Fibroblast of skin of scalp (primary cell): ENCODE data around the gene MTG2. TPM values are rescaled to one million over a fixed set of nuclear protein-coding genes. Genes with fewer than 3 reads are reported as not detected.

Experiments used
- DNase-seq: peaks from one replicate; pipeline ENCODE4 v3.0.0-alpha.2; 2013
- polyA plus RNA-seq, 2 experiments: library from polyadenylated mRNA; unstranded; fragments of 120-200 nt; gene quantifications; one replicate each; pipeline ENCODE4 v1.2.1, GENCODE V29; 2013; ENCODE audit not compliant: insufficient read length in 2 of 2

MTG2 gene
- 26.3 TPM for polyA plus RNA-seq (2013, experiment 1 of 2; ENCODE audit: insufficient read length)
- 24.0 TPM for polyA plus RNA-seq (2013, experiment 2 of 2; ENCODE audit: insufficient read length)

DNA sequence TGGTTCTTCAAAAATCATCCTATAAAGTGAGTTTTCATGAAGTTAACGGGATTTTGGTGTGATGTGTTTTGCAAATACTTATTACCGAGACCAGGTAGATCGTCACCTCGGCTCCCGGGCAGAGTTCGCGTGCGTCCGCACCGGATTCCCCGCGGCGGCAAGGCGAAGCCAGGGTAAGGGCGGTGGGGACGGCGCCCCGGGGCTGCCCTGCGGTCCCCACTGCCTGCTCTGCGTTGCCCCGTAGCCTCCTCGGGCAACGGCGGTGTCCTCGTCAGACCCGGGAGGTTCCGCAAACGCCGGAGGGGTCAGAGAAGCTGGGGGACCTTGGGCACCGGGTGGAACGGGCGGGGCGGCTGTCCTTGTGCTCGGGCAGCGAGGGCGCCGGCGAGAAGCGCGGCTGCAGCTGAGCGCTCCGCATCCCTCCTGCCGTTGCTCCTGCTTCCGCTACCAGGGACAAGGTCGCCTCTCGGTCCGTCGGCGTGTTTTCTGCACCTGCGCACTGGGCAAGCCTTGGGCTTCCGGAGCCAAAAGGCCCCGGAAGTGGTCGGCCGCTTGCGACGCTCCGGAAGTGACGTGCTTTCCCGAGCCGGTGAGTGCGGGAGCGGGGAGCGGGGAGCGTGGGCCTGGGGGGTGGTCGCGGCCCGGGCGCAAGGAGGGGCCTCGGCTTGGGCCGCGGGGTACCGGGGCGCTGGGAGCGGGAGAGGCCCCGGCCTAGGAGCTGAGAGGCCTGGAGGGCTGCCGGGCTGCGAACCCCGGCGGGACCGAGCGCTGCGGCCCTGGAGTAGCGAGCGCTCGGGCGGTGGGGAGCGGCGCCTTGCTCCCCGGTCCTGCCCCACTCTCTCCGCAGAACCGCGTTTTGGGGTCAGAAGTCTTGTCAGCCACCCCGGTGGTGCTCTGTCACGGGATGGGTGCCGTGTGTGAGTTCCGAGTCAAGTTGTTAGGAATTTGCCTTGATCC is at the start of gene MTG2:
TSS of gene MTG2 (plus strand) at position 560 of the 957 bp plus-strand sequence. CDS start 10,393 bp downstream, outside the sequence.
- DNase-seq: peak; percentile 96

GRCh38 chr20:62133051-62133845 is 49.6 kb upstream of the MTG2 start:
- no peak for DNase-seq

DNA sequence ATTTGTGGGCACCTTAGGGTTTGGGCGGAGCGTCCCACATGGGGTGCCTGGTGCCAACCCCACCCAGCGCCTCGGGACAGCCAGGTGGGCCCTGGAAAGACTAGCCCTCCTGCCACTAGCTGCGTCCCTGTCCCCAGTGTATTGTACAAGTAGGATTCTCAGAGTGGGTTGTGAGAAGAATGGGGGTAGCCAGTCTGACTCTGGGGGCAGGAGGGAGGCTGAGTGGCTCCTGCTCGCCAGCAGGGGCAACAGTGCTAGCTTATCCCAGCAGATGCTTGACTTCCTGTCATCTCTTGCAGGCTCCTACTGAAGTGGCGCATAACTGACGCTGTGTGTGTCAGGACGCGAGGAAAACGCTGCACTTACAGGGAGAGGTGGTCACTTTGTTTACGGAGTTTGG is 49.0 kb upstream of the MTG2 start:
- no peak for DNase-seq

- DNase-seq: no peak
These were observed 48.0 kb upstream of the MTG2 start for GRCh38 chr20:62134735-62135231.

GRCh38 chr20:62135573-62136266 is 47.1 kb upstream of the MTG2 start:
- DNase-seq: no peak

- peak; percentile 61 for DNase-seq
These were observed 46.3 kb upstream of the MTG2 start for GRCh38 chr20:62136283-62137091.

DNA sequence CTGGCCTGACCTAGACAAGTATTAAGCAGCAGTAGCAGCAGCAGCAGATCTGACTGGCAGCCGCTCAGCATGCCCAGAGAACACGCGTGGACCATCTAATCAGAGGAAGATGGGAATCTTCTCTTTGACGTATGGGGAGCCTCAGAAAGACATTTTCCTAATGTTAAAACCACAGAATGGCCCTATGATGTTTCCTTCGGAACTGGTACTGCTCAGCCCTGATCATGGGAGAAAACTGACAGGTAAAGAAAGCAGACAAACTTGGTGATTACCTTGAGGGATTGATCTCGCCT is 45.8 kb upstream of the MTG2 start:
- no peak for DNase-seq

GRCh38 chr20:62137478-62138203 is 45.2 kb upstream of the MTG2 start:
- DNase-seq: no peak

- no peak for DNase-seq
These were observed 44.7 kb upstream of the MTG2 start for GRCh38 chr20:62138204-62138543.

- DNase-seq: no peak
These were observed 43.9 kb upstream of the MTG2 start for GRCh38 chr20:62138912-62139311.

- DNase-seq: no peak
These were observed 43.2 kb upstream of the MTG2 start for GRCh38 chr20:62139636-62140035.

GRCh38 chr20:62141043-62141396 is 41.8 kb upstream of the MTG2 start:
- no peak for DNase-seq

DNA sequence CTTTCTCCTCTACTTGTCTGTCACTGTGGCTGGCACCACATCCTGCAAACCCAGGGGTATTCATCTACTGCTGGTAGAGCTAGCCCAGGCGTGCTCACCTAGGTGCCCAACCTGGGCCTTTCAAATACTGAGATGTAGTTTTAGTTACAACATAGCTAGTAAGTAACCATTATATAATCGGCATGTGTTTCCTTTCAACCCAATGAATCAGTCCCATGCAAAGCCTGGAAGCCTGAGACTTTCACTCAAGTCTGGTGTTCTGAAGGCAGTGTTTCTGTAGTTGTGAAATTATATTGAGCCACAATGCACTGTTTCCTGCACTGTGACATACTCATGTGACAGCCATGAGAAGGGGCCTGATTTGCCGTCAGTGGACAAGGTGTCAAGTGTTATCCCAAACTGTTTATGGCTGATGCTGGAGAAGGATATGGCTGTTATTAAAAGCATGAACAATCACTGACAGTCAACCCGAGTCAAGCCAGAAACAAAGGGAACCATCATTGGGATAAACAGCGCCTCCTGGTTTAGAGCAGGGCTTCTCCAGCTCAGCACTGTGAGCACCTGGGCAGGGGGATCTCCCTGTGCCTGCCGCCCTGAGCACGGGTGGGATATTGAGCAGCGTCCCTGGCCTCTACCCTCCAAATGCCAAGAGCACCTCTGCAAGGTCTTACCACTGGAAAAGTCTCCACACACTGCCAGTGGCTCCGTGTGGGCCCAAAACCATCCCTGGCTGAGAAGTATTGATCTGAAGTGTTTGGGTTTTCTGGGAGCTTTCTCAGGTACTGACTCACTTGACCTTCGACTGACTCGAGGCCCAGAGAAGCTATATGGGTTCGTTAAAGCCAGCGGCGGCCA is 41.2 kb upstream of the MTG2 start:
- peak; percentile 13 for DNase-seq

DNA sequence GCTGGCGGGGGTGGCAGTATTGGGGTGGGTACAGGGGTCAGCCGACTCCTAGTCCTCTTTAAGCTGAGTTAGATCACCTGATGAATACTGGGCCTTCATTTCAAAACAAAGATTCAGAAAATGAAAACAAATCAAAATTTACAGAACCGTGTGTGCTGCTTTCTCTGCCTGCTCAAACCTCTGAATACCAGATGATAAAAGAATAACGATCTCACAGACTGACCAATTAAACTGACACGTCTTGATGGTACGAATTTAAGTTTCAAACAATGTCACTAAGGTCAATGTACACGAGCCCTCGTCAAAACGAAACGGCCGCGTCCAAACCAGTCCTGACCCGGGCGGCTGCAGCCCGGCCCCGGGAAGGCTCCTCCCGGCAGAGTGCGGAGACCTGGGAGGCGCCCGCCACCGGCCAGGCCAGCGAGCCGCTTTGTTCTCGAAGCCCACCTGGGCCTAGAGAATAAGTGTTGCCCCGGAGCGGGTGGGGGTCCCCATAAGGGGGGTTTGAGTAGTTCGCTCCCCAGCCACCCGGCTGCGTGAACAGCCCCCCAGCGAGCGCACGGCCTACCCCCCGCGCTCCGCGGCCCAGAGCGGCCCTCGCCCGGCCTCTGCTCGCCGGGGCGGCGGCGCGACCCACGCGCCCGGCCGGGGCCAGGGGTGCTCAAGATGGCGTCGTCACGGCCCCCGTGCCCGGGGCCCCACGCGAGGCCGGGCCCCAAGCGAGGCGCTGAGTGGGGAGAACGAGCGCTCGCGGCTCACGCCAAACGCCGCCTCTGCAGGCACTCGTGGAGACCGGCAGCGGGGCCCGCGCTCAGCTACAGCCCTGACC is 40.4 kb upstream of the MTG2 start:
- no peak for DNase-seq

GRCh38 chr20:62143081-62143956 is 39.5 kb upstream of the MTG2 start, which contains the start of the genes PSMA7 and SS18L1:
Gene PSMA7 (minus strand): TSS chr20:62143394. CDS start chr20:62143303, 91 bp downstream.
Gene SS18L1 (plus strand): TSS chr20:62143769. CDS start chr20:62143821, 52 bp downstream.
- DNase-seq: peak; percentile 92

DNA sequence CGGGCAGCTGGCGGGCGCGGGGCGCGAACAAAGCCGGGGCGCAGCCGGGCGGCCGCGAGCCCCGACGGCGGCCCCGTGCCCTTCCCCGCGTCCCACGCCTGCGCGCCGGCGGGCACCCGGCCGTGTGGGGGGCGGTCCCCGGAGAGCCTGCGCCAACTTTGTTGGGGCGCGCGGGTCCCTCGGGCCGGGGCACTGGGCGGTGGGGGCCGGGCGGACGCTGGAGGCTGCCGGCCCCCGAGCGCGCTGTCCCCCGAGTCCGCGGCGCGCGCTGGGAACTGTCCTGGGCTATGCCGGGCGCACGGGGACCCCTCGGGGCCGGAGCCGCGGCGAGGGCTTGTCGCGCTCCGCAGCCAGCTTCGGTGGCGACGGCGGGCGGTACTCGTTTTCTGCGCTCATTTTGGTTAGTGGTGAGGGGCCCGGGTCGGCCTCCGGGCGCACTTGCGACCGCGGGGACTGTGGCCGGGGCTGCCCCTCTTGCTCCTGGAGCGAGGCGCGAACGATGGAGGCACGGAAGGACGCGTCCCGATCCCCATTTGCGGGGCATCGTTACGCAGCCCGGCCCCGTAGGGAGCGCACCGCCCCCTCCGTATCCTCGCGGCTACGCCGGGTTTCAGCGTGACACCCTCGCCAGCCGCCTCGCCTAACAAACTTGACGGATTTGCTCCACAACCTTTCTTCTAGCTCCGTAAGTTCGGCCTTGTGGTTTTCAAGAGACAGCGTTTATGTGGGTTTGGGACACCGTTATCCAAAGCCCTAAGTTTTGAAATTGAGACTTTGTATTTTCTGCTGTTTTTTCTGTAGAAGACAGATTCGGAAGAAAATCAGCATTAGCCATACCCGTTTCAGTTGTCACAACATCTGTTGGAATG is 38.6 kb upstream of the MTG2 start:
- DNase-seq: peak; percentile 52

- no peak for DNase-seq
These were observed 37.2 kb upstream of the MTG2 start for GRCh38 chr20:62145688-62146018.
